Cerebellar nuclear complex (tissue), 1 donor: ENCODE measurements around the gene NMNAT2.
A peak's percentile ranks its signal among the peaks of the same experiment; 100 is the strongest.

Source experiments
- DNase-seq, 2 experiments: peaks; one replicate each; lab custom pipeline; 2025; lab: John Stamatoyannopoulos, UW

NMNAT2 gene

GRCh38 chr1:183237046-183237445, 181.1 kb downstream of the NMNAT2 start:
- DNase-seq = no peak

DNA sequence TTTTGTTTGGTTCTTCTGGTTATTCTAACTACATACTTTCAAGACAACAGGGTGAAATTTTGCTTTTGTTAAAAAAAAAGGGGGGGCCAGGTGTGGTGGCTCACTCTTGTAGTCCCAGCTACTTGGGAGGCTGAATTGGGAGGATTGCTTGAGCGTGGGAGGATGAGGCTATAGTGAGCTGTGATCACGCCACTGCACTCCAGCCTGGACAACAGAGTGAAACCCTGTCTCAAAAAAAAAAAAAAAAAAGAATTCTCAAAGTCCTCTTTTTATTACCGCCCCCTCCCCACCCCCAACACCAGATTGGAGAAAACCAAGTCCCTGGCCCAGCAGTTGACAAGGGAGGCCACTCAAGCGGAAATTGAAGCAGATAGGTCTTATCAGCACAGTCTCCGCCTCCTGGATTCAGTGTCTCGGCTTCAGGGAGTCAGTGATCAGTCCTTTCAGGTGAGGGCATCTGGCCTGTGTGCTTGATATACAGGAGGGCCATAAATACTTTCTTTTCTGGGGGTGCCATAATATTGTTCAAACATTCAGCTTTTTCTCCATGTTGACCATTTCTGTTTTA, 181.9 kb downstream of the NMNAT2 start:
- no peak for DNase-seq

- no peak for DNase-seq
These were observed 182.7 kb downstream of the NMNAT2 start for GRCh38 chr1:183235503-183235902.

DNA sequence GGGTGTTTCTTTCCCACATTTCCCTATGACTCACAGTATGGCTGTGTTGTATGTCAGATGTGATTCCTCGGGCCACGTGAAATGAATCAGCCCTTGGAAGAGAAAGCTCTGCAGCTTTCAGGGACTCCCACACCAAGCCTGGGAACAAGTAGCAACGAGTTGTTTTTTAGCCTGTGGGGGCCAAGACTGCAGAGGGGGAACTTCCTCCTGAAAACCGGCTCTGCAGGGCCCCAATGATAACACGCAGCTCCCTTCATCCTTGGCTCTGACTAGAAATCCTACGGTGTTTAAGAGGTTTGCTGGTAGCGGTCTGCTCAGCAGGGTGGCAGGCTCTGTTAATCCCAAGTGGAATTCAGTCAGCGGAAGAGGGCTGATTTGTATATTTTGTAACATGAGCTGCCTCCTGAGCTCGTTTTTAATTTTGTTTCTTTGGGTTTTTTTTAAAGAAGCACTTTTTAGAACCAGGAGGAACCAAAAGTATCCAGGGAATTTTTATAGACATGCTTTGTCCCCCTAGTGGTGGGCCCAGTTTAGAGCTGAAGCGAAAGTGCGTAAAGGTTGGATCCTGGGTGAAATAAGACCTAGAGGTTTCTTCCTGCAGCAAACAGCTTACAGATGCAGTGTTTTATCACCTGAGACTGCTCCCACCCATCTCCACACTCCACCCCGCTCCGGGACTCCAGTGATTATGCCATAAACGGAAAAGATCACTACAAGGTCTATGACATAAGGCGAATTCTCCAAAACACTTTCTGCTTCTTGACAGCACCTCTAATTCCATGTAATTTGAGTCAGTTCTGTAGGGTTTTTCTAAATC, 183.3 kb downstream of the NMNAT2 start:
- DNase-seq = no peak

DNA sequence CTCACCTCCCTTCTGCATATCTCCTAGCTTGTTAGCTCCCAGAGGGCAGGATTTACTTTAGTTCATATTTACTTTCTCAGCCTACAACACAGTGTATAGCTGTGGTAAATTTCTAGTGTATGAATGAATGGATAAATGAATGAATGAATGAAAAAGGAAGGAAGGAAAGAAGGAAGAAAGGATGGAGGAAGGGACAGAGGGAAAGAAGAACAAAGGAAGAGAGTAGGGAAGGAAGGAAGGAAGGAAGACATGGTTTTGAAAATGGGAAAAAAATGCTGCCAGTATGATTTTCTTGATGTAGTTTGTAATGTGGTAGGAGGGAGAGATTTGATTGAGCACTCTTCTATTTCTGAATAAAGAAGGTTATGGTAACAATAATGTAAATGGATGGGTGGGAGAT, 185.1 kb downstream of the NMNAT2 start:
- no peak for DNase-seq

DNA sequence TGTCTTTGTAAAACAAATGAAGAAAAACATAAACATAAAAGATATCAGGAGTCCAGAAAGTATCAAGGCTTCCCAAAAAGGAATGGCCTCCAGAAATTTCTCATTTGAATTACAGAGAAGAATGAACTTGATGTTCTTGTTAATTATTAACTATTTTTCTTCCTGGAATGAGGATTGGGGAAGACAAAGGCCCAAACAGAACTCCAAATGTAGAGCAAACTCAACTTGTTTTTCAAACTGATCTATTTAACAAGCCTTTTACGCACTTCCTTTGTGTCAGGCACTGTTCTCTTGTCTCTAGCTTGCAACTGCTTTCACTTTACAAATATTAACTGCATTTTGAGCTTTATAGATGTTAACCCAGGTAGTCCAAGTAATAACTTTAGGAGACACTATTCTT, 186.6 kb downstream of the NMNAT2 start:
- DNase-seq = no peak

GRCh38 chr1:183230413-183230812, 187.8 kb downstream of the NMNAT2 start:
- DNase-seq = no peak

DNA sequence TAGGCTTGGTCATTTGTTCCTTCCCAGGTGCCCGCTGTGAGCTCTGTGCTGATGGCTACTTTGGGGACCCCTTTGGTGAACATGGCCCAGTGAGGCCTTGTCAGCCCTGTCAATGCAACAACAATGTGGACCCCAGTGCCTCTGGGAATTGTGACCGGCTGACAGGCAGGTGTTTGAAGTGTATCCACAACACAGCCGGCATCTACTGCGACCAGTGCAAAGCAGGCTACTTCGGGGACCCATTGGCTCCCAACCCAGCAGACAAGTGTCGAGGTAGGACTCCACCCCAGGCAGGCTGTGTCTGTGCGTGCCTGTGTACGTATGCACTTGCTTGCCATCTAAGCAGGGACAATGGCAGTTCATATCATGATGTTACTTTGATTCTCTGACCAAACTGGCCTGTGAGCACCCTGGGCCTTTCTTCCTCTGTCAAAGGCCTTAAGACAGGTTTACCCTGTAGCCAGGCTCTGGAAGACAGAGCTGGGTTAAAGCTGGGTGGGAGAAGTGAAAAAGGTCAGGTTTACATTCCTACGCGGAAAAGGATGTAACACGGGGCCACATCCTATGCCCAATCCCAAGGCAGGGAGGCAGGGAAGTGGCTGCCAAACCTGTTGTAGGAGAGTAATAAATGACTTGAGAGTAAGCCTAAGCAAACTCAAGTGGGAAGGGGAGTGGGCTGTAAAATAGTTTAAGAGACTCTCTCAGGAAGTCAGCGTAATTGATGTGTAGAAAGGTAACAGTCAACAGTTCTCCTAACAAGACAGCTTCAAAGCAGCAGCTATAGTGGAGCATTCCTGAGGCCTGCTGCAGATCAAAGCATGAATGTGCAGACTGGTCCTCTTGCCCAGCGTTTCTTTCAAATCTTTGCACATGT, 189.6 kb downstream of the NMNAT2 start:
- no peak for DNase-seq

DNA sequence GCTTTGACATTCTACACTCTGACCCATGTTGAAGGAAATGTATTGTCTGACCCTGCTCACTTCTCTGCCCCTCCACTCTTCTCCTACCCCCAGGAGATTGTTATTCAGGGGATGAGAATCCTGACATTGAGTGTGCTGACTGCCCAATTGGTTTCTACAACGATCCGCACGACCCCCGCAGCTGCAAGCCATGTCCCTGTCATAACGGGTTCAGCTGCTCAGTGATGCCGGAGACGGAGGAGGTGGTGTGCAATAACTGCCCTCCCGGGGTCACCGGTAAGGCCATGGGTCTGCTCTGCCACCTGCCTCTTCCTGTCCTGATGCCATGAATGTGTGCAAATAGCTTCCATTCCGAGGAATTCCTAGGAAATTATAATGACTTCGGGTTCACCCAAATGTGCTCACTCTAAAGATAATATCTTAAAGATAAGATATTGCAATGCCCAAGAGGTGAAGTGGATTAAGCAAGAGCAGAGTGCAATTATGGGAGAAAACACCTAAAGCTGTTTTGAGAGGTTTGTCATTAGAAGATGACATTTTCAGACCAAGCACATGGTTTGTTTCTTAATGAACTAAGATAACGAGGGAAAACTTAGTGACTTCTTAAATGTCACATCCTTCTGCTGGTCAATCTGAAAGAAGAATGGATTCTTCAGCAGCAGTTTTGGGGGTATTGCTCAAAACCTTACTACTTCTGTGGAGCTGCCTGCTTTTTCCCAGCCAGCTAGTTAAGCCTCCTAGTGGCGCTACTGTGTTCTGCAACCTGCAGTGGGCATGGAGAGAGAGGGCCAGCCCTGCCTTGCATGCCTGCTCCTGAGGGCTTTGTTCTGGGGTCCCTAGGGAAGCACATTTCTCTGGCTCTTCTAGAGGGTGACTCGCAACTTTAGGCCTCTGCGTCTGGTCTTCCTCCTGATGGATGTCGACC, 190.5 kb downstream of the NMNAT2 start:
- no peak for DNase-seq

GRCh38 chr1:183226963-183227362, 191.2 kb downstream of the NMNAT2 start:
- DNase-seq = no peak

DNA sequence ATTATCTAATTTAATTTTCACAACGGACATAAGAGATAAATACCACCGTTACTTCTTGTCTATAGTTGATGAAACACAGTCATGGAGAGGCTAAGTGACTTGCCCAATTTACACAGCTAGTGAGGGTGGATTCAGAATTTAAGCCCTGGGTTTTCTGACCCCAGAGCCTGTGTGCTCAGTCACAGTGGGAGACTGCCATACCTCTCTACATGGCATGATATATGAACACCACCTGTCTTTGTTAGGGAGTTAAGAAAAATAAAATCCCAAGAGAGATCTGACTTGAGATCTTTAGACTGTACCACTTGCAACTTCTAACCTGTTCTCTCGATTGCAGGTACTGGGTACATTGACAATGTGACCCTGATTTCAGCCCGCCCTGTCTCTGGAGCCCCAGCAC, 191.8 kb downstream of the NMNAT2 start:
- no peak for DNase-seq

DNA sequence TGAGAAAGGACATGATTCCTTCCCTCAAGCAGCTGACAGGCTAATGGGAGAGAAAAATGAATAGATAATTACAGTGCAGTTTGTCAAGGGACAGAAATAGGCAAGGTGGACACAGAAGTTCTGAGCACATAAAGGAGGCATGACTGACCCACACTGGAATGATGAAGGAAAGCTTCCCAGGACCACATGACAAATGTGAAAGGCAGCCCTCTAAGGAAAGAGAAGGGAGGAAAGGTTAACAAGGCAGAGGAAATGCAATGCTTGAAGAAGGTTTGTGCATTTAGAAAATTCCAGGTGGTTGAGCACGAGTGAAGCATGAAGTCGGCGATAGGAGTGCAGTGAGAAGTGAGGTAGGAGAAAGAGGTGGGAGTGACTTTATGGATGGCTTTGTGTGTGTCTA, 194.7 kb downstream of the NMNAT2 start:
- no peak for DNase-seq

DNA sequence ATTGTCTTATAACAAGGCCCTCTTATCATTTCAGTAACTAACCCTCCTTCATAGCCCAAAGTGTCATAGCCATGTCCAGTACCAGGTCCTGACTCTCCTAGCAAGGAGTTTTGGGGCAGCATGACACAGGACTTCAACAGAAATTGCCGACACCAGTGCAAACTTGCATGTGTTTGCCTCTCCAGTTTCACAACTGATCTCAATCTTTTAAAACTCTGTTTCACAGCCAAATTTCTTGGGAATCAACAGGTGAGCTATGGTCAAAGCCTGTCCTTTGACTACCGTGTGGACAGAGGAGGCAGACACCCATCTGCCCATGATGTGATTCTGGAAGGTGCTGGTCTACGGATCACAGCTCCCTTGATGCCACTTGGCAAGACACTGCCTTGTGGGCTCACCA, 195.3 kb downstream of the NMNAT2 start:
- no peak for DNase-seq

- no peak for DNase-seq
These were observed 198.6 kb downstream of the NMNAT2 start for GRCh38 chr1:183219616-183220009.

DNA sequence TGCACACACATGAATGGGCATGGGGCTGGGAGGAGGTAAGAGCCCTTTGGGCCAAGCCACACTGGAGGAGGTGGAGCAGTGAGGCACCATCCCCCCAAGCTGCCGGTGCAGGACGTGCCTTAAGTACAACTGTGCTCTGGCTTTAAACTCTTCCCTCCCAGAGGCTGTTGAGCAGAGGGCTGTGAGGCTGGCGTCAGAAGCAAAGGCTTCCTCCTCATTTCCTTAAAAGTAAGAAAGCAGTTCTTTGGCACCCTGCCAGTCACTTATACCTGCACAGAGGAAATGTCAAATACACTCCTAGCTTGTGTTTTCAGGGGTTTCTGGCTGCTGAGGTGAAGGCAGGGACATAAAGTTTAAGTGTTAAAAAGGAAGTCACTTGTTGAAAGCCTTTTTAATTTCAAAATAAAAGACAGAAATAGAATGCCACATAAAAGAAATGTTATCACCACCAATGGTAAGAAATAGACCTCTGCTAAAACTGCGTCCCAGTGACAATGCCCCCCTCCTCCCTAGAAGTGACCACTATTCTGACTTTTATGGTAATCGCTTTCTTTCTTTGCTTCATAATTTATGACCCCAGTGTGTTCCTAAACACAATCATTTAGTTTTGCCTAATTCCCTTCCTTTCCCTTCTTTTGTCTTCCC, 199.1 kb downstream of the NMNAT2 start:
- no peak for DNase-seq

GRCh38 chr1:183218027-183218618, 200.1 kb downstream of the NMNAT2 start:
- DNase-seq = no peak

DNA sequence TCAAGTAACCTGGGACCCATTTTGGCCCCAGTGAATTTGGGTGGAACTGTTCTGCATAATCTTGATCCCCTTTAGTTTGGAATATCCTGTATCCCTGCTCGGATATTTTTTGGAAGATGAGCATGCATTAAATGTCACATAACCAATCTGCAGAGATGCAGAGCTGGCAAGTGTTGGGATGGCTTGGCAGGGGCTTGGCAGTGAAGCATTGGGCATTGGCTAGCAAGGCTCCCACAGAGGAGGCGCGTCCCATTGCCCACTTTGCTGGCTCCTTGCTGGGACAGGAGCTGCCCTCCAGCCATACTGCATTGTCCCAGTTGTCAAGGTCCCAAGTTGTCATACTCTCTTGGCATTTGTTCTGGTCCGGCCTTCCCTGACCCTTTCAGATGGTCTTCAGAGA, 202.2 kb downstream of the NMNAT2 start:
- peak; percentile 34 to 77 for DNase-seq

- no peak for DNase-seq
These were observed 203.0 kb downstream of the NMNAT2 start for GRCh38 chr1:183215076-183215720.

- peak; percentile 48 to 67 for DNase-seq
These were observed 203.9 kb downstream of the NMNAT2 start for GRCh38 chr1:183214021-183214970.
